ENCODE data around the gene PIK3CA. TPM values are rescaled to one million over a fixed set of nuclear protein-coding genes. Genes with fewer than 3 reads are reported as not detected.

Gene PIK3CA
- total RNA-seq, 1 experiment from 2014 or later = 19.8 TPM

GRCh38 chr3:179168918-179169317, 20.8 kb downstream of the PIK3CA start:
- Histone ChIP-seq H3K9me3 (ENCODE audit: low read depth, low read length, poor library complexity, severe bottlenecking) (peaks cover 16% of the 10 kb centered on the region), H3K36me3 (ENCODE audit: insufficient read depth, low read length, poor library complexity, severe bottlenecking) (no peaks in the 10 kb centered on the region), H3K27me3 (replicated peaks; ENCODE audit: insufficient read depth, low read depth, low read length, poor library complexity) (no peaks in the 10 kb centered on the region), H3K27ac (ENCODE audit: low read depth, low read length, poor library complexity, severe bottlenecking) (no peak overlapping the region), H3K4me1 (ENCODE audit: insufficient read depth, low read length, poor library complexity, severe bottlenecking) (no peaks in the 10 kb centered on the region), H3K4me3 (ENCODE audit: low read depth, low read length, poor library complexity, severe bottlenecking) (no peak overlapping the region)
- DNase-seq (ENCODE audit: low spot score) = no peak
- ChIA-PET CTCF (no interaction called here), POLR2A (ENCODE audit: low non-redundant PET) (no interaction called here)
- intact Hi-C loops (cut with micrococcal nuclease; ENCODE audit: unreplicated experiment) = no loop called here
- no TSS peak for BruUV-seq (replicated peaks)
- TF ChIP-seq CTCF (conservative IDR thresholded peaks at IDR 0.05; ENCODE audit: low read depth, low read length) = no peak
- TF ChIP-seq EZH2 (IDR thresholded peaks at IDR 0.05; ENCODE audit: borderline replicate concordance, low read depth, low read length, poor library complexity, severe bottlenecking) = no peak

GRCh38 chr3:179172546-179172945, 24.4 kb downstream of the PIK3CA start:
- H3K27ac ChIP-seq (ENCODE audit: low read depth, low read length, poor library complexity, severe bottlenecking) = no peak overlapping the region
- ChIA-PET POLR2A (ENCODE audit: low non-redundant PET) (no interaction called here), CTCF (no interaction called here)
- no peaks in the 10 kb centered on the region for H3K4me1 ChIP-seq (ENCODE audit: insufficient read depth, low read length, poor library complexity, severe bottlenecking)
- peaks cover 16% of the 10 kb centered on the region for H3K9me3 ChIP-seq (ENCODE audit: low read depth, low read length, poor library complexity, severe bottlenecking)
- no peaks in the 10 kb centered on the region for H3K27me3 ChIP-seq (replicated peaks; ENCODE audit: insufficient read depth, low read depth, low read length, poor library complexity)
- no peaks in the 10 kb centered on the region for H3K36me3 ChIP-seq (ENCODE audit: insufficient read depth, low read length, poor library complexity, severe bottlenecking)
- TF ChIP-seq EZH2 (IDR thresholded peaks at IDR 0.05; ENCODE audit: borderline replicate concordance, low read depth, low read length, poor library complexity, severe bottlenecking) (no peak), CTCF (conservative IDR thresholded peaks at IDR 0.05; ENCODE audit: low read depth, low read length) (no peak)
- no peak overlapping the region for H3K4me3 ChIP-seq (ENCODE audit: low read depth, low read length, poor library complexity, severe bottlenecking)
- DNase-seq (ENCODE audit: low spot score) = no peak
- BruUV-seq (replicated peaks) = no TSS peak
- intact Hi-C loops (cut with micrococcal nuclease; ENCODE audit: unreplicated experiment) = no loop called here

- H3K27me3 ChIP-seq (replicated peaks; ENCODE audit: insufficient read depth, low read depth, low read length, poor library complexity) = no peaks in the 10 kb centered on the region
- ChIA-PET POLR2A (ENCODE audit: low non-redundant PET) (interaction anchor here (0.7 kb wide), 1 partner anchor 136 kb away, joined by 3 read pairs; no protein-coding TSS in a partner anchor), CTCF (no interaction called here)
- no TSS peak for BruUV-seq (replicated peaks)
- DNase-seq (ENCODE audit: low spot score) = no peak
- intact Hi-C loops (cut with micrococcal nuclease; ENCODE audit: unreplicated experiment) = no loop called here
- peaks cover 16% of the 10 kb centered on the region for H3K9me3 ChIP-seq (ENCODE audit: low read depth, low read length, poor library complexity, severe bottlenecking)
- H3K27ac ChIP-seq (ENCODE audit: low read depth, low read length, poor library complexity, severe bottlenecking) = no peak overlapping the region
- H3K4me3 ChIP-seq (ENCODE audit: low read depth, low read length, poor library complexity, severe bottlenecking) = no peak overlapping the region
- no peaks in the 10 kb centered on the region for H3K36me3 ChIP-seq (ENCODE audit: insufficient read depth, low read length, poor library complexity, severe bottlenecking)
- TF ChIP-seq CTCF (conservative IDR thresholded peaks at IDR 0.05; ENCODE audit: low read depth, low read length) (no peak), EZH2 (IDR thresholded peaks at IDR 0.05; ENCODE audit: borderline replicate concordance, low read depth, low read length, poor library complexity, severe bottlenecking) (no peak)
- no peaks in the 10 kb centered on the region for H3K4me1 ChIP-seq (ENCODE audit: insufficient read depth, low read length, poor library complexity, severe bottlenecking)
Measured at GRCh38 chr3:179174316-179174715, 26.2 kb downstream of the PIK3CA start.

Measured in A673 (cell line).